SW 1271 (cell line): Measurements from ENCODE around the gene TMEM151B.

Source experiments
- DNase-seq, 2 experiments: peaks; one replicate each; lab custom pipeline; 2025; lab: John Stamatoyannopoulos, UW

Gene TMEM151B

GRCh38 chr6:44250718-44251123 lies 19.5 kb upstream of the TMEM151B start:
- DNase-seq = no peak

- no peak for DNase-seq
Measured at GRCh38 chr6:44251576-44252524, 18.4 kb upstream of the TMEM151B start.

DNA sequence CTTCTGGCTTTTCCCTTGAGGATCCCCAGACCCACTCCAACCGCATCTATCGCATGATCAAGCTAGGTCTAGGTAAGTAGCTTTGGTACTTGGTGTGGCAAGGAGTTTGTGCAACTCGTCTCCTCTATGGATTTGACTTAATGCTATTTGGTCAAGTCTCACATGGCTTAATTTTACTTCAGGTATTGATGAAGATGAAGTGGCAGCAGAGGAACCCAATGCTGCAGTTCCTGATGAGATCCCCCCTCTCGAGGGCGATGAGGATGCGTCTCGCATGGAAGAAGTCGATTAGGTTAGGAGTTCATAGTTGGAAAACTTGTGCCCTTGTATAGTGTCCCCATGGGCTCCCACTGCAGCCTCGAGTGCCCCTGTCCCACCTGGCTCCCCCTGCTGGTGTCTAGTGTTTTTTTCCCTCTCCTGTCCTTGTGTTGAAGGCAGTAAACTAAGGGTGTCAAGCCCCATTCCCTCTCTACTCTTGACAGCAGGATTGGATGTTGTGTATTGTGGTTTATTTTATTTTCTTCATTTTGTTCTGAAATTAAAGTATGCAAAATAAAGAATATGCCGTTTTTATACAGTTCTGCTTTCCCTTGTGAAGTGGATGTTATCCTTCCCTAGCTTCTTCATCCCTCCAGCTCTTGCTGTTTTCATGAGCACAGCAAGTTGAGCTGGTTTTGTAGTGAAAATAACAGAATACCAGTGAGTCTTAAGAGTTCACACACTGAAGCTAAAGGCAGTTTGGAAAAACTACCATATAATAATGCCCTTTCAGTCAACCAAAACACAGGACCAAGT lies 16.7 kb upstream of the TMEM151B start:
- DNase-seq = peak; percentile 26 to 50

DNA sequence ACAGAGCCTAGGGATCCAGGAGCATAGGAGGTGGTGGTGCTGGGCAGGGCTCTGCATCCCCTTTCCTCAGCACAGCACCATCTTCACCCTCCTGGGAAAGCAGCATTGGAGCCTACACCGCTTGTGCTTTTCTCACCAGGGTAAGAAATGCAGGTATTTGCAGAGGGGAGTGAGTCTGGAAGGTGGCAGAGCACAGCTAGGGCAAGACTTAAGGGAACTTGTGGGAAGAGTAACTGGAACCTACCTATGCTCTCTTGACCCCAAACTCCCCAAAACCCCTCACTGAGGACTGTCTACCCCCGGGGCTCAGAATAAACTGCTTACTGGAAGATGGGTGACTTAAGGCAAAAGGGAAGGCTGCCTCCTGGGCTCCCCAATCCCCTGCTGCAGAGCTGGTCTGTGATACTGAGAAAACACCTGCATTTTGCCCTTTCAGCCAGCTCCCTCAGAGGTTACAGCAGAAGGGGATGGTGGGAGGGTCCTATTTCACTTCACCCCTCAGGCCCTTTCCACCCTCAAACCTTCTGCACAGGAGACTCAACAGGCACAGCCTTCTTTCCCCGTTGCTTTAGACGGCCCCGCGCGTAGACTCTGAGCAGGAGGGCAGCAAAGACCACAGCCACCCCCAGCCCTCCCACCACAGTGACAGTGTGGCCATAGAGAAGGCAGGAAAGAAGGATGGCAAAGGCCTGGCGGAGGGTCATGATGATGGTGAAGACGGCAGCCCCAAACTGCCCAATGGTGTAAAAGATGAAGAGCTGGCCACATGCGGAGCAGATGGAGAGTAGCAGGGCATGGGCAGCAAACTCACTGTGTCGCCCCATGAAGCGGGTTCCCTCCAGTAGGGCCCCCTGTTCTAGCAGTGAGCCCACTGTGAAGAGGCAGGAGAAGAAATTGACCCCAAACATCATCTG lies 15.8 kb upstream of the TMEM151B start:
- DNase-seq = no peak

DNA sequence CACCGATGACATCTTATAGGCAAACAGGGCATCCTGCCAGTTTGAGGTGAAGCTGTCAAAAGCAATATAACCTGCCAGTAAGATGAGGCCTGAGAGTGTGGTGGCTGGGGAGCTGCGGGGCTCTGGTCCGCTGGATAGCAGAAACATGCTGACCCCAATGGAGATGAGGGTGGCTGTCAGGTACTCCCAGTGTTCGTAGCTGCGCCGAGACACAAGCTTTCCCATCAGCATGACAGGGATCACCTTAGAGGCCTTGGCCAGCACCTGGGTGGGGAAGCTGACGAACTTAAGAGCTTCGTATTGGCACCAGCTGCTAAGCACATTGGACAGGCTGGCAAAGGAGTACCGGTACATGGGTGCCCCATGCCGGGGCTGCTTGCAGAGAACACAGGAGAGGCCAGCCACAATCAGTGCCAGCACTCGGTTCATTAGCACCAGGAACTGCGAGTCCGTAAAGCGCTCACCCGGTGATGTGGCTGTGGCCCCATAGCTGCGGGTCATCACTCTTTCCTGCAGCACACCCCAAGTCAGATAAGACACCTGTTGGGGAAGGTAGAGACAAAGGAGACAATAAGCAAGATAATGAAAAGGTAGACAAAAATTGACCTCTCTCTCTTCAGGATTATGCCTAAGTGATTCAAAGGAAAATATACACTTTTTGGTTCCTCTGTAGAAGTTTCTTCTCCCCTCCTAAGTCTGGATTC lies 15.0 kb upstream of the TMEM151B start:
- no peak for DNase-seq

DNA sequence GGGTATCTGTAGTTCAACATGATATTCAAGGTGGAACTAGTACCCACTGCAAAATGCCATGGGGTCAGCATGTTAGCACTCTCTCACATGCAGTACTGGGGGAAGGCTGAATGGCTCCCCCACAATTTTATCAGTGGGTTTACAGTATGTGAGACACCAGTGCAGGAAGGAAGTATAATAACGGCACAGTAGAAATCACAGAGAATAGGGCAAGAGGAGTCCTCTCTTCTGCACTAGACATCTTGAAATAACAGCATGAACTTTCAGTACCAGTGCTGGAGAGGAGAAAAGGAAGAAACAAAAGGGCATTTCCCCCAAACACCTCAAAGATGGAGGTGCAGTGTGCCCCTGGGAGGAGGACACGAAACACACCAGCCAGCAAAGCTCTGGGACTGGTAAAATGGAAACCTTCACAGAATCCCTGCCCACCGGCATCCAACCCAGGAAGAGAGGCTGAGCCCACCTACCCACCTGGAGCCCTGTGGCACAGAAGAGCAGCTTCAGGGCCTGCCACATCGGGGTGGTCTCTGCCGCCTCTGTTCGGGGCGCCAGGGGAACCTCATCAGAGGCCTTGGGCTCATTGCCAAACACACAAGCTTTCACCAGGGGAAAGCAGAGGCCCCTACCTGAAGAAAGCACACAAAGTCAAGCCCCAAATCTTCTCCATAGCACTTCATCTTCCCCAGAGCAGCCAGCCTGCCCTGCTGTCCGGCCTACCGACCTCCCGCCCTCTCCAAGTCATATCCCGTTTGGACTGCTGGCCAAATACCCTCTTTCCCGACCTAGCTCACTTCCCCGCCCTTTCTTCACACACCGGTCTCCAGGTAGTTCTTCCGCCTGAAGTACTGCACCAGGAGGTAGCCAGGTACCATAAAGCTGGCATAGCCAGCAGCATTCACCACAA lies 14.1 kb upstream of the TMEM151B start:
- no peak for DNase-seq

DNA sequence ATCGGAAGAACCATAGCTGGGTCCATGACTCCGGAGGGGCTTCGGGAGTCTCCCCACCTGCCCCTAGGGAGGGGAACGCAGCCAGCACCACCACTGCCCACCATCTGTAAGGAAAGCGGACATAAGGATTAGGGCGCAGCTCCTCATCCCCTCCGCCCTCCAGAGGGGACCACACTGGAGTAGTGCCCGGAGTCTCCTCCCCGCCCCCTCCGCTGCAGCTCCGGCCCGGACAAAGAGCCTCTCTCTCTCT lies 13.6 kb upstream of the TMEM151B start:
- DNase-seq = no peak

DNA sequence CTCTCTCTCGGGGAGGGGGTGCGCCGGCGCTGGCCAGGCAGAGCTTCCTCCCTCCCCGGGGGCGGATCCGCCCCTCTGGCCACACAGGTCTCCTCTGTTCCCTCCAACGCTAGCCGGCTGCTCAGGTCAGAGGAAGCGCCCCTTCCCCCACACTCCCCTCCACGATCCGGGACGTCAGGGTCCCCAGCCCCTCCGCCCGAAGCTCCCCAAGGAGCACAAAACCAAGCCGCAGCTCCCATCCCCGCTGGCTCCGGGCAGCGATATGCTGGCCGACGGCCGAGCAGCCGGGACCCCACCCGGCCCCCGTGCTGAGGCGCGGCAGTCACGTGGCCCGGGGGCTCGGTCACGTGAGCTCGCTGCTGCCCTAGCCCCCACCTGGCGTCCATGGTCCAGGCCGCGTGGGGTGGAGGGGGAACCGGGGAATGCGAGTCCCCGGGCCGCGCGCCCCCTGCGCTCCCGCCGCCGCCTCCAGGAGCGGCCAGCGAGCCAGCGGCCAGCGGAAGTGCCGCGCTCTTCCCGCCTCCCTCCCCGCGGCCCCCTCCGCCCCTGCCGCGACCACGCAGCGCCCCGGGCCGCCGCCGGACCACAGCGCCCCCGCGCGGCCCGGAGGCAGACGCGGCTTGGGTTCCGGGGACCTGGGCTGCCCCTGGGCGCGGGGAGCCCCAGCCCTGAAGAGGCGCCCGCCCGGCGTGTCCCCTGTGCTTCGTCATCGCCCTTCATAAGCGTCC lies 13.1 kb upstream of the TMEM151B start, which contains the start of gene SLC35B2:
SLC35B2 (minus strand) TSS at position 504 of the 728 bp plus-strand sequence; CDS start at position 386, 118 bp downstream.
- peak; percentile 51 to 82 for DNase-seq

DNA sequence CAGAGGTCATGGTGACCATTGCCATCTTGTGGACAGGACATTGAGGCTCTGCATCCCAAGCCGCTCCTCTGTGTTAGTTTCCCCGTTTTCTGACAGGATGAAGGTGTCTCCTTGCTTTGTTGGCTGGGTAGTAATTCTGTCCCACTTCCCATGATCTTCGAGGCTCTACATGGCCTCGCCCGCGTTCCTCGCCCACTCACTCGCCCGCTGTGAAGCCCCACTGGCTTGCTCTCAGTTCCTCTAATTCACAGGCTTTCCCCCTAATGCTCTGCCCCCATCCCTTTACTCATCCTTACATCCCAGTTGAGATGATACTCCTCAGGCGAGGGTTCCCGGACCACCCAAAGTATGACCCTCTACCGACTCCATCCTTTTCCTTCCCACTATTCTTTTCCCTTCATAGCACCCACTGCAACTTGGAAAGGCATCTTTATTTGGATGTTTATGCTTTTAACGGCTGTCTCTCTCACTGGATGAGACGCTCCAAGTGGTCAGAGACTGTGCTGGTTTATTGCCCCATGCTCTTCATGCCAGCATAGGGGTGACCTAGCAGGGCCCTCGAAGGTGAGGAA lies 12.4 kb upstream of the TMEM151B start:
- DNase-seq = no peak

- no peak for DNase-seq
Measured at GRCh38 chr6:44258325-44258863, 11.9 kb upstream of the TMEM151B start.

DNA sequence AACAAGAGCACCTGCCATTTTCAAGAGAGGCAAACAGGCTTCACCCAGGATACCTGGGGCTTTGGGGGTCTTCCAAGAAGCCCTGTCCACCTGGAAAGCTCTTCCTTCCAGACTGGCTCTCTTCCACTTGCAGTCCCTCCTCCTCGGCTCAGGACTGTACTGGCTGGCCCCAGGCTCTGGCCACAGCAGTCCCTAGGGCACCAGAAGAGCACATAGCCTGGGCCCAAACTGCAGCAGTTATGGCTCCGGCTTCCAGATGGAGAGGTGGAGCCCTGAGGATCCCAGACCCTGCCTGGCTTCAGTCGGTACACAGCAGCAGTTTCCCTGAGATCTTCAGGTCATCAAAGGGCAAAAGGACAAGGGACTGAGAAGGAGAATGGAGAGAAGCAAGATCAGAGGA lies 11.3 kb upstream of the TMEM151B start:
- DNase-seq = no peak

GRCh38 chr6:44260011-44260410 lies 10.2 kb upstream of the TMEM151B start:
- DNase-seq = no peak

GRCh38 chr6:44260451-44261297 lies 9.6 kb upstream of the TMEM151B start:
- DNase-seq = no peak

DNA sequence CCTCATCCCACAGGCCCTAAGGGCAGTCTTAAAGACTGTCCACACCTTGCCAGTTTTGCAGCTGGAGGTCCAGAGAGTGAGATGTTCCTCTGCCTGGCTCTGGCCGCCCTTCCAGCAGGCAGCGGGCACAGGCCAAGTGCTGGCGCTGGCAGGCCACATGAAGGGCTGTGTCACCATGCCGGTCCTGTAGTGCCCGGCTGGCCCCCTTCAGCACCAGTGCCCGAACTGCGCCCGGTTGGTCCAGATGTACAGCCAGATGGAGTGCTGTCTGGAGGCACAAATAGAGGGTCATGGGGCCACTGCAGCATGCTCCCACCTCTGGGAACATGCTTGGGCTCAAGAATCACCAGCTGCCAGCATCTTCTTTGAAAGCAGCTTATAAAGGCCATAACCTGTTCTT lies 8.7 kb upstream of the TMEM151B start:
- DNase-seq = no peak

DNA sequence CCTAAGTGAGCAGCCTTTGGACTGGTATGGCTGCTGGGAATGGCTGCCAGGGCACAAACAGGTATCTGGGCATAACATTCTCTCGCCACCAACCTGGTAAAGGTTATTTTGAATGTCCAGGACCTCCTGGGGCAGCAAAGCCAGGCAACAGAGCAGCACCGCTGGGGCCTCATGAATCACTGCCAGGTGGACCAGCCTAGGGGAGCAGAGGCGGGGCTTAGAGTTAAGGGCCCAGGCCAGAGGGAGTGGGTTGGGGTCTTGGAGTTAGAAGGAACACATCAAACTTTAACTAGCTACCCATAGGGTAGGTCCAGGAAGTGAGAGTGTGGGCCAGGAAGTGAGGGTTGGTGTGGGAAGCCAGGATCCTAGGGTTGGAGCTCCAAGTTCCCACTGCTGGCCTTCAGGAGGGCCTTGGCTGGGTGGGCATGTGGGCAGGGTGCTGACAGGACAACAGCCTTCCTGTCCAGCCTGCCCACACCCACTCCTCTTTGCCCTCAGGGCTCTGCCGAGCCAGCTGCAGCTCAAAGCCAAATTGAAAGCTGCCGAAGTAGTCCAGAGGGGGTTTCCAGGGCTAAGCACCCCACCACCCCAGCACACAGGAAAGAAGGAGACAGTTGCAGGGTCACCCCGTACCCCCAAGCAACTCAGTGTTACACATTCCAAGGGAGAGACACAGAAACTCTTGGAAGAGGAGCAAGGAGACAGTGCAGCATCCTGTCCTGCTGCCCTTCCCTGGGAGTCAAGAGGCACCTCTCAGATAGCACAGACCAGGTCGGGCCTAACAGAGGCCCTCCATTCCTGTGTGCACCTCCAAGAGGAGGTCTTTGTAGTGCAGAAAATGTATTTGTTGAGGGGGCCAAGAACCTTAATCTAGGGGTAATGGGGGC lies 7.5 kb upstream of the TMEM151B start:
- DNase-seq = no peak

- peak in 1 of 2 experiments; percentile 35 for DNase-seq
Measured at GRCh38 chr6:44263354-44264100, 6.7 kb upstream of the TMEM151B start.
